ENCODE data around the gene RHO.

GRCh38 chr3:129563332-129563731 is 34.9 kb downstream of the RHO start:
- no peak for TF ChIP-seq SMC3 (IDR thresholded peaks at IDR 0.05; ENCODE audit: borderline replicate concordance, low read length)
- no peak for TF ChIP-seq POLR2A (IDR thresholded peaks at IDR 0.05; ENCODE audit: low read depth, low read length)
- no peak for TF ChIP-seq RUNX3 (IDR thresholded peaks at IDR 0.05; ENCODE audit: low read length)
- TF ChIP-seq NRF1 (conservative IDR thresholded peaks at IDR 0.05; ENCODE audit: low read depth, low read length) = no peak
- TF ChIP-seq YY1 (IDR thresholded peaks at IDR 0.05; ENCODE audit: low read depth, low read length) = no peak
- TF ChIP-seq TAF1 (IDR thresholded peaks at IDR 0.05; ENCODE audit: borderline replicate concordance, low read depth, low read length) = no peak

Data from GM12878 (cell line).